NCI-H2196 (cell line): ENCODE data around the gene KIF26A.

Source experiments
- DNase-seq: peaks from one replicate; lab custom pipeline; 2025; ENCODE audit not compliant: unreplicated experiment; lab: John Stamatoyannopoulos, UW

KIF26A gene

GRCh38 chr14:104101086-104101621, 37.2 kb upstream of the KIF26A start:
- DNase-seq: no peak

DNA sequence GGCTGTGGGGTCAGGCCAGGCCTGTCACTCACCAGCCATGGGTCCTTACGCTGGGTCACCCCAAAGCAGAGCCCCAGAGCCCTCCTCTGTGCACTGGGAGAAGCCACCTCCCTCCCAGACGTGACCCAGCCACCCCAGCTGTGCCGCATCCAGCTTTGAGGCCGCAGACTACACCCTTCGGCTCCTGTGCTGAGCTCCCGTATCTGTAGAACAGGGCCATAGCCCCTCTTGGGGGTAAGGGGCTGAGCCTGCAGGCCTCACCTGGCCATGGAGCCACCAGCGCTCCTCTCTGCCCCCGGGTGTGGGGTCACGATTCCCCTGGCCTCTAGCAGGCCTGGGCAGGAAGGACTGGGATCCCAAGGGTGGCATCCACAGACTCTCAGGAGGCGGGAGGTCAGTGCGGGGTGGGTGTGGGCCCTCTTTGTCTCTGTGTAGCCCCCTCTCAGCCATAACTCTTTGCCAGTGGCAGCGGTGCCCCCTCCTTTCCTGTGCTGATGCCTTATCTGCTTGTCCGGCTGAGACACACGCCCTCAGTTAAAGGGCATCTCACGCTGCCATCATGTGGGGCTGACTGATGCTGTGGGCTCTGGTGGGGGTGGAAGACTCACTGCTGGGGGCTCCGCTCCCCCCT, 36.6 kb upstream of the KIF26A start:
- no peak for DNase-seq

DNA sequence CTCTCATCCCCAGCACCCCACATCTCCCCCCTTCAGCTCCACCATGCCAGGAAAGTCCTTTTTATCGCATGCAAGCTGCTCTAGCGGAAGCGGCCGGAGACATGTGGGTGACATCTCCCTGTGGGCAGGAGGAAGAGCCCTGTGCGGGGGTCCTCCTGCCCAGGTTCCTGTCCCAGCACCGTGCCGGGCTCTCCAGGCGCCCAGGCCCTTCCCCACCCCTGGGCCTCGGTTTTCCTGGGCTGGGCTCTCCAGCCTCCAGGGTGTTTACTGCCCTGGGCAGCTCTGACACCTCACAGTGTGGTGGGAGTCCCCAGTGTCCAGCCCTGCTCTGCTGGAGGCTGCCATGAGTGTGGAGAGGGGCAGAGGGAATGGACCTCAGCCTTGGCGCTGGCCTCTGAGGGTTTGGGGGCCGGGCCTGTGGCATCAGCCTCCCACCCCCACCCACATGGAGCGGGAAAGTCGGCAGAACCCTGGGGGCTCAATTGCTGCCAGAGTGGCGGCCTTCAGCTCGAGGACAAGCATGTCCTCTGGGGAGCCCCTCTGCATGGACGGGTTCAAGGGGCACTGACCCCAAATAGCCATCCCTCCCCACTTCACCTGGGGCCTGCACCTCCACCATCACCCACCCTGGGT, 36.0 kb upstream of the KIF26A start:
- DNase-seq: no peak

DNA sequence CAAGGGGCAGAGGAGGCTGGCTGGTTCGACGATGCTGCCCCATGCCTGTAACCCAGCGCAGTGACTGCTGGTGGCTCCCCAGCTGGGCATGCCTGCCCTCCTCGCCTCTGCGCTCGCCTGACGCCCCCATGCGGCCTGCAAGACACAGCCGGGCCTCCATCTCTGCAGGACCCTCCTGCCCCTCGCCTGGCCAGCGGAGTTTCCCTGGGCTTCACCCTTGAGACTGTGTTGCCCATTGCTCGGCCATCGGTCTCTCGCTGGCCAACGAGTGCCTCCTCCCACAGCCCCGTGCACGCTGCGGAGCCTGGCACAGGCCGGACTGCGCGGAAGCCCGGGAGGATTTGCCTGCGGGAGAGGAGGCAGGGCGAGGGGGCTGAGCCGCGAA, 35.3 kb upstream of the KIF26A start:
- no peak for DNase-seq

DNA sequence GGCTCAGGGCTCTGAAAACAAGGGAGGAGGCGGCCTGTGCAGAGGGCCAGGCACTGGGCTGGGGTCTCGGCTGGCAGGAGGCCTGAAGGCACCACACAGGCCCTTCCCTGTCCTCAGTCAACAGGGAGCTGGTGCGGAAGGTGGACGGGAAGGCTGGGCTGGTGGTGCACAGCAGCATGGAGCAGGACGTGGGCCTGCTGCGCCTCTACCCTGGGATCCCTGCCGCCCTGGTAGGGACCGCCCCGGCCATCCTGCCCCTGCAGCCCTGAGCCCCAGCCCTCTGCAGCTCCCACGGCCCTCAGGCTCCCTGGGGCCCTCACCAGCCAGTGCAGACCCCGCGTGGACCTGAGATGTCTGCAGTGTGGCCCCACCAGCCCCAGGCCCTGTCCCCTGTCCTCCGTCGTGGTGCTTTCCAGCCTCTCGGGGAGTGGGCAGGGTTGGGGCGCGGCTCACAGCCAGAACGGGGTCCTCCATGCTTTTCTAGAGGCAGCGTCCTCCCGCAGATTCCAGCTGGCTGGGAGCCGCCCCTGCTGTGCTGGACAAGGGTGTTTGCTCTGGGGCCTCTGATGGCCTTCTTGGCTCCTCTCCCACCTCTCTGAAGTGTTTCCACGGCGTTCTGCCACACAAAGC, 34.8 kb upstream of the KIF26A start:
- no peak for DNase-seq

GRCh38 chr14:104104076-104104901, 34.1 kb upstream of the KIF26A start:
- no peak for DNase-seq

DNA sequence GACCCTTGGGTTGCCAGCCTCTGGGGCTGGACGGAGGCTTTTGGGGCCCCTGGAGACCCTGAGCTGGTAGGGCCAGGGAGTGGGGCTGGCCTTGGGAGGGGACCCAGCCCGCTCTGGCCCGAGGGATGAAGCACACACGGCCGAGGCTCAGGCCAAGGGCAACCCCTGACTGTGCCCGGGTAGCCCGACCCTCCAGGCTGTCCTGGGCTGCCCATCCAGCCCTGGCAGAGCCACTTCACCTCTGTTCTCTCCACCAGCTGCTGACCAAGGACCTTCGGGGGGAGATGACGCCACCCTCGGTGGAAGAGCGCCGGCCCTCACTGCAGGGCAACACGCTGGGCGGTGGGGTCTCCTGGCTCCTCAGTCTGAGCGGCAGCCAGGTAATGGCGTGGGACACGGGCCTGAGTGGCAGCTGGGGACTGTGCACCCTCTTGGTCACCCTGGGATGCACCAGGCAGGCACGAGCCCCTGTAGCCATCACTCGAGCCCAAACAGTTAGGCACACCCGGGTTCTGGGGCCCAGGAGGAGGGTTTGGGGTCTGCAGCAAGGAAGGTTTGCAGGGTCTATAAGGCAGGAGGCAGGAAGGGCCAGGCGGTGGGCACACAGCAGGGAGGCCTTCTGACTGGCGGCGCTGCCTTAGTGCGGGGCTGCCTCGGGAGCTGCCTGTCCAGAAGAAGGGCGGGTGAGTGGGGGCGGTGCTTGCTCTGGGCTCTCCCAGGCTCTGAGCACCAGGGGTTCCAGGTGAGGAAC, 33.1 kb upstream of the KIF26A start:
- no peak for DNase-seq

GRCh38 chr14:104105822-104106470, 32.4 kb upstream of the KIF26A start:
- no peak for DNase-seq

DNA sequence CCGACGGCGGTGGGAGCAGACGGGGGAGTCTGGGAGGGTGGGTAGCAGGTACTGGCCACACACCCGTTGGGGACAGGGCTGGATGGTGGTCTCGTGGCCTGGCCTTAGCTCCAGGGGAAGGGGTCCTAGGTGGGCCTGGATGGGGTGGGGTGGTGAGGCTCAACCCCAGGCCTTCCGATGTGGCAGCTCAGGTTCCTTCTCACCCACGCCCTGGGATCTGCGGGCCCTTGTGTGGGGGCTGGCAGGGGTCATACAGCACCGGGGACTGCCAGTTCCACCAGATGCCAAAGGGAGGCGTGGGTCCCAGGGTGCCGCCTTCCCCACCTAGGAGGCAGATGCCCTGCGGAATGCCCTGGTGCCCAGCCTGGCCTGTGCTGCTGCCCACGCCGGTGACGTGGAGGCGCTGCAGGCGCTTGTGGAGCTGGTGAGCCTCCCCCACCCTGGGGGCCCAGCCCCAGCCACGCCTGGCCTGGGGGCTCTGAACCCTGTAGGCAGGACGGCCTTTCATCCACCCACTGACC, 31.9 kb upstream of the KIF26A start:
- no peak for DNase-seq

DNA sequence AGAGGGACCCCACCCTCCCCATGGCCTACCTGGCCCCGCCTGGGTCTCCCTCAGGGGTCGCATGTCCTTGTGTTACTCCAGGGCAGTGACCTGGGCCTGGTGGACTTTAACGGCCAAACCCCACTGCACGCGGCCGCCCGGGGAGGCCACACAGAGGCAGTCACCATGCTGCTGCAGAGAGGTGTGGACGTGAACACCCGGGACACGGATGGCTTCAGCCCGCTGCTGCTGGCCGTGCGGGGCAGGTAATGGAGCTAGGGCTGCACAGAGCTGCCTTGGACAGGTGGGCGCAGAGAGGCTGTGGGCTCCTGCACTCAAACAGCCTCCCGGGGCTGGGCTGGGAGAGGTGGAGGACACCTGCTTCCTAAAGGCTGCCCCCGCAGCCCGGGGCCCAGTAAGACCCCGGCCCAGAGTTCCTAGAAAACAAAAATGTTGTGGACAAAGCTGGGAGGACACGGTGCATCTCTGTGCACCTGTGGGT, 31.2 kb upstream of the KIF26A start:
- DNase-seq: no peak

GRCh38 chr14:104107611-104108569, 30.5 kb upstream of the KIF26A start:
- no peak for DNase-seq

DNA sequence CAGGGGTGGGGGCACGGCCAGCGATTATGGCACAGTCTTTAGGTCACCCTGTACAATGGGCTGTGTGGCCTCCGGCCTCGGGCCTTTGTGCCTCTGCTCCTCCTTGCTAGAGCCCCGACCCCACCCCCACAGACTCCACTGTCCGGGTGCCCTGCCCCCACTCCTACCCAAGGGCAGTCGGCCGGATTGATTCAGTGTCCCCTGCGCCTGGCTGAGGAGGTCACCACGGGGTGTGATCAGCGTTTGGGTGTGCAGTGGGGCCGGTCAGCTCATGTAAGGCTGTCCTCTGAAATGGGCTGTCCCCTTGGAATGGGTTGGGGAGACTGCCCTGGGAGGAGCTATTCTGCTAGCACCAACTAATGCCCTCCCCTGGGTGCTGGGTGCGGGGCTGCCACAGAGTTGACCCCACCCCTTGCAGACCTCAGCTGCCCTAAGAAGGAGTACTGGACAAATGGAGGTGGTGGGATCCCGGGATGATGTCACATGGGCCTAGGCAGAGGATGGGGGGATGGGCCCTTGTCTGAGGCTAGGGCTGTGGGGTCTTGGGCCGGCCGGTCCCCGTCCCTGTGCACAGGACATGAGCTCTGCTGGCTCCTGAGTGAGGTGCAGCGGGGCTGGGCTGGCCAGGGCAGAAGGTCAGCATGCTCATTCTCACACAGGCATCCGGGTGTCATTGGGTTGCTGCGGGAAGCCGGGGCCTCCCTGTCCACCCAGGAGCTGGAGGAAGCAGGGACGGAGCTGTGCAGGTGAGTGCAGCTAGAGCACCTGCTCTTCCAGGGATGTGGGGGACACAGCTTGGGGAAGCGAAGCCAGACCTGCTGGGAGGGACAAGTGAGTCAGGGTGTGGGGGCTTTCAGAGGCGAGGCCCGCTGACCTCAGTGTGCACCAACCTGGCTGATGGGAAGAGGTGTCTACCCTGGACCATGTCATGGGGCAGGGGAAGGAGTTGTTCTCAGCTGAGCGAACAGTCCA, 29.5 kb upstream of the KIF26A start:
- DNase-seq: no peak

DNA sequence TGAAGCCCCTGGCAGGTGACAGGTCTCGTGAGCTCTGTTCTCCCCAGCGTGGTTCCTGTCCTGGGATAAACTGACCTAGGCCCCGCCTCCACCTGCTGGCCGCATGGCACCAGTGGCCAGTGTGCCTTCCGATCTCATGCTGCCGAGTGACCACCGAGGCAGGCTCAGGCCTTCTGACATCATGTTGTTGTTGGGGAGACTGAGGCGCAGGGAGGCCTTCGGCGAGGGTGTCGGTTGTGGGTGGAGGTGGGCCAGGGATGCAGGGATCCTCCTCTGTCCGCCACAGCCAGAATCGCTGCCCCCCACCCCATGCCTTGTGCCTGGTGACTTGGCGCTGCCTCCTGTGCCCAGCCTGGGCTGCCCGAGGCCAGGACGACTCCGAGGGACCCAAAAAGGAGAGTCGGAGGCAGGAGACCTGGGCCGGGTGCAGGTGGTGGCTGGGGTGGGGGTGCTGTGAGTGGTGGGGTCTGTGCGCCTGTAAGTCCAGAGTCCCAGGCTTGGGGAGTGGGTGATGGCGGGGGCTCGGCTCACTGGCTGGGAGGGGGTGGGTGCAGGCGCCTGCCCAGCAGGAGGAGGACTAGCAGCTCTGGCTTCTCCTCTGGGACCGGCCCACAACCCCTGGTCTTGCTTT, 28.5 kb upstream of the KIF26A start:
- no peak for DNase-seq

DNA sequence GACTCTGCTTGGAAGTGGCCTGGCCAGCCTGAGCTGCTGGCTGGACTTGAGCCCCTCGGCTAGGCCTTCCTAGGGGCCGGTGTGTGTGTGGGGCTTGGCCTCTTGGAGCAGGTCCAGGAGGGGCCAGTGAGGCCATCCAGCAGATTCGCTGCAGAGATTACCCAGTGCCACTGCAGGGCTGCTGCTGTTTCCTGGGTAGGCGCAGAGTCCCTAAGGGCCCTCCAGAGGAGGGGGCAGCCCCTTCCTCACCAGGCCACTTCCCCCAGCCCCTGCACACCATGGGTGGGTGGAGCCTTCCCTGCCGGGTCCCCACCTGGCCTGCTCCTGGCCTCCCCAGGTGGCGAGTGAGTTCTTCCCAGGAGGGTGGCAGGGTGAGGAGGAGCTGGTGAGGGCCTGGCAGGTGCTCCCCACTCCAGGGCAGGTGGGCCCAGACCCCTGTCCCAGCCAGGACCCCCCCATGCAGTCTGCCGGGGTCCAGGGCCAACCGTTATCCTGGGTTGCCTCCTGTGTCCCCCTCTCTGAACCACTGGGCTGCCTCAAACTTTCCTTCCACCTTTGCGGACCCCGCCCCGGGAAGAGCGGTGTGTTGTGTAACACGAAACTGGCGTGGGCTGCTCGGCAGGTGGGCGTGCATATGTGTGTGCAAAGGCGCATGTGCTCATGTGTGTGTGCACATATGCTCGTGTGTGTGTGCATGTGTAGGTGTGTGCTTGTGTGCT, 27.7 kb upstream of the KIF26A start:
- no peak for DNase-seq

GRCh38 chr14:104111301-104112112, 26.9 kb upstream of the KIF26A start:
- DNase-seq: no peak

DNA sequence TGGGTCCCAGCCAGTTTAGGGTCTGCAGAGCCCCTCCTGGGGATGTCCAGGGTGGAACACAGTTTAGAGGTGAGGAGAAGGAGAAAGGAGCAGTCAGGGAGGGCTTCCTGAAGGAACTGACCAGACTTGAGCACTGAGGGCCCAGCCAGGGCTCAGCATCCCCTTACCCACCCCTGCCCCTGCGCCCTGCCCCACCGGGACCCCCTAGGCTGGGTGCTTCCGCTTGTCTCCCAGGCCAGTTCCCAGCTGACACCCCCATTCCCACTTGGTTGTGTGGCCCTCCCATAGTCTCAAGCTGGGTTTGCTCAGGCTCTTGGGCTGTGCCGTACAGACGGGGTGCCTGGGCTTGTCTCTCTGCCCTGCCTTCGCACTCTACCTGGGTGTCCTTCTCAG, 26.3 kb upstream of the KIF26A start:
- DNase-seq: no peak
